A549 treated with AZD9567 at 1 μM for 4 hours (cell line): ENCODE data around the gene EPDR1. TPM values are rescaled to one million over a fixed set of nuclear protein-coding genes. Genes with fewer than 3 reads are reported as not detected.

Experiments
- total RNA-seq: library from RNA; stranded (reverse); fragments of 200-300 nt; extraction: Qiagen RNA extraction; gene quantifications from 5 replicates; pipeline ENCODE4 v1.2.3, GENCODE V29; 2022; ENCODE audit not compliant: insufficient read depth

Gene EPDR1
- 67.4 to 84.8 TPM (median 78.8 TPM) in 5 replicates for total RNA-seq

DNA sequence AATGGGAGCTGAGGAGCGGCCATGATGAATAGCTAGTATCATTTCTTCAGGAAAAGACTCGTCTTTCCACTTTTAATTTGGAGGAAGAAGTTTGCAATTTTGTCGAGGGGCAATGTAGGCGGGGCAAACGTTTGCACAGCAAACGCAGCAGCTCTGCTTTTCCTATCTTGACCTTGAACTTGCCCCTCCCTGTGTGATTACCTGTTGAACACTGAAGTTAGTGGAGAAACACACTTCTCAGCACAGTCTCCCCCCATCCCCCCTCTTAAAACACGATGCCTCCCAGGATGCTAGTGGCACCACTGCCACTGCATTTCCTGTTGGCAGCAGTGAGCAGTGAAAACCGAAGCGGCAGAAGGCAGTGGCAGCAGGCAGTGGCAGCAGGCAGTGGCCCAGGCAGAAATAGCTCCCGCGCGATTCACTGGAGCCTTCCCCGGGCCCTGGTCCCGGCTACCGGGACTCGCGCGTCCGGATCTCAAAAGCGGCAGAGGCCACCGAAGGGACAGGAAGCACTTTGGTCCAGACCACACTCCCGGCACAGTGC lies at the start of gene EPDR1:
Gene EPDR1 (plus strand): TSS at position 336 of the 544 bp plus-strand sequence. CDS start 300 bp downstream, outside the sequence.

DNA sequence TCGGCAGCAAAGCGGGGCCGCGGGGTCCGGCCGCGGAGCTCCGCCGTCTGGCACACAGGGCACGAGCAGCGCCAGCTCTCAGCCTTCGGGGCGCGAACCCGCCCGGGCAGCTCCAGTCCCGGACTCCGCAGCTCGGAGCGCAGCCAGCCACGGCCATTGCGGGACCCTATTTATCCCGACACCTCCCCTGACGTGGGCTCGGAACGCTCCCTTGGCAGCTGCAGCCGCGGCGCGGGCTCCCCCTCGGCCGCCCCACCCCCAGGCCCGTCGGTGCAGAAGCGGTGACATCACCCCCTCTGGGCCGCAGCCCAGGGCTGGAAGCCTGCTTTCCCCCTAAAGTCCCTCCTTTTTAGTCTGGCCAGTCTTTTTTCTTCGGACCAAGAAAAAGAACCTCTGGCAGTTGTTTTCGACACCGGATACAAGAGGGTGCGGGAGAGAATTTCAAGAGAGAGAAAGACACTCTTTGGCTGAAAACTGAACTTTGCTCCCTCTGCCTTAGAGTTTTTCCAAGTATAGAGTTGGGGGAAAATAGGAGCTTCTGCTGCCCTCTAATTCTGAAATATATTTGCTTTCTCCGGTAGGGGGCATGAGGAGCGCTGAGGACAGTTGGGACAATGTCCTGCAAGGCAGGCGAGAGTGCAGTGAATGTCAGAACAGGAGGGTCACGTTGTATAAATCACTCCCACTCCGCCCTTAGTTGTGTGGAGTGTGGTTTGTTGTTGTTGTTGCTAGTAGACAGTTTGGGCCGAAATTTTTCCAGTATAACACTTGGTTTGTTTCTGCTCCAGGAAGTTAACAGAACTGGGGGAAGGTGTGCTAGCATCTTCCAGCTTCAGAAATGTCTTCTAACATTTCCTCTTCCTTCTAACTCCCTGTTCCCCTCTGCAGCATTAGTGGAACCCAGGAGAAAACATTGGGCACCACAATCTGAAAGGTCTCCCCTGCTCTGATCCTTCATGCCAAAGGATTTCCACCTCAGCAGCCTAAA lies 3.5 kb upstream of the EPDR1 start, which contains the start of gene SFRP4:
Gene SFRP4 (minus strand): TSS at position 145 of the 988 bp plus-strand sequence. CDS start 280 bp downstream, outside the sequence.

Other genes with a start within 250 kb of the EPDR1 start
- 0.13 TPM in 1 of 5 replicates, not detected in the others for gene GPR141, start 236.9 kb upstream of the EPDR1 start, total RNA-seq
- not detected in 5 replicates for gene NME8, start 72.0 kb upstream of the EPDR1 start, total RNA-seq
- 3.7 to 12.2 TPM (median 3.8 TPM) in 5 replicates for gene SFRP4, start 3.8 kb upstream of the EPDR1 start, total RNA-seq